Activated T-cell treated with anti-CD3 and anti-CD28 coated beads for 24 hours (primary cell): ENCODE results near the gene RASA3.
"Not testable (repeated sequence)": the region's sequence is repeated elsewhere in the genome, so short reads cannot be mapped to it uniquely, and the experiment has no call there.

Experiments
- DNase-seq: peaks from one replicate; pipeline ENCODE4 v3.0.0-alpha.2; 2020; ENCODE audit warnings: low read depth

The RASA3 gene

GRCh38 chr13:114112826-114113322, 19.5 kb downstream of the RASA3 start:
- DNase-seq = no peak

GRCh38 chr13:114112231-114112825, 20.1 kb downstream of the RASA3 start:
- no peak for DNase-seq

- no peak for DNase-seq
Observed at GRCh38 chr13:114111577-114111976, 20.8 kb downstream of the RASA3 start.

- not testable (repeated sequence) for DNase-seq
Observed at GRCh38 chr13:114110830-114111189, 21.6 kb downstream of the RASA3 start.

- DNase-seq = peak; percentile 62
Observed at GRCh38 chr13:114110091-114110829, 22.2 kb downstream of the RASA3 start.

- DNase-seq = no peak
Observed at GRCh38 chr13:114109641-114110041, 22.8 kb downstream of the RASA3 start.

GRCh38 chr13:114108894-114109293, 23.5 kb downstream of the RASA3 start:
- no peak for DNase-seq

GRCh38 chr13:114108141-114108761, 24.2 kb downstream of the RASA3 start:
- DNase-seq = no peak

GRCh38 chr13:114107686-114108081, 24.7 kb downstream of the RASA3 start:
- no peak for DNase-seq

GRCh38 chr13:114106991-114107685, 25.3 kb downstream of the RASA3 start:
- no peak for DNase-seq

GRCh38 chr13:114106526-114106925, 25.9 kb downstream of the RASA3 start:
- no peak for DNase-seq

GRCh38 chr13:114105521-114106225, 26.8 kb downstream of the RASA3 start:
- DNase-seq = no peak

- no peak for DNase-seq
Observed at GRCh38 chr13:114104655-114105520, 27.5 kb downstream of the RASA3 start.

GRCh38 chr13:114103801-114104654, 28.4 kb downstream of the RASA3 start:
- DNase-seq = no peak

GRCh38 chr13:114103289-114103621, 29.2 kb downstream of the RASA3 start:
- not testable (repeated sequence) for DNase-seq

GRCh38 chr13:114102521-114103288, 29.7 kb downstream of the RASA3 start:
- no peak for DNase-seq

GRCh38 chr13:114102131-114102520, 30.3 kb downstream of the RASA3 start:
- DNase-seq = no peak

GRCh38 chr13:114101358-114102130, 30.9 kb downstream of the RASA3 start:
- no peak for DNase-seq
